CD4-positive, alpha-beta T cell treated with Interleukin-17A for 1 hour (primary cell): ENCODE measurements around the gene GP2.

Source experiments
- DNase-seq: peaks from one replicate; pipeline ENCODE4 v3.0.0-alpha.2; 2020

Gene GP2

DNA sequence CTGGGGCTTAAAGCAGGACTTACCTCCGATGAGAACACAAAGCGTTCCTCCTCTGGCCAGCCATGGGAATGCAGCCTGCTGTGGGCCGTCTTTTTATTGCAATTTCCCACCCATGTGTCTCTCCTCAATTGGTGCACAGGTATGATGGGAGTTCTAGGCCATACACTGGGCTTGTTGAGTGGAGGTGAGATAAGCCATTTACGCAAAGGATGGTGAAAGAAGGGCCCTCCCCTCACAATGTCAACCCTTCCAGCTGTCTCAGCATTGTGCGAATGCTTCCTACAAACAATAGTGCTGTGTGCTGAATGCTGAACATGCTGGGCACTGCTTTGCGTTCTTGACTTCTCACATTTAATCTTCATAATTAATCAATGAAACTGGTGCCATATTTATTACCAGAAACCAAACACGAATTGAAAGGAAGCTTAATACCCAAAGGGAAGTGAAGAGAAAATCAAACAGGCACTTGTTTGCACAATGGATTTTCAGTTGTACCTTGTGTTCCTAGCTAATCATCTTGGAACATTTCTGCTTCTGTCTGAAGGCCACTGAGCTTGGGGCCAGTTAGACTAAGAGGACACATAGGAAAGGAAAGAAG, at the start of gene GP2:
GP2 (minus strand) TSS at position 70 of the 598 bp plus-strand sequence. CDS start 1,082 bp downstream, outside the sequence.
- no peak for DNase-seq

DNA sequence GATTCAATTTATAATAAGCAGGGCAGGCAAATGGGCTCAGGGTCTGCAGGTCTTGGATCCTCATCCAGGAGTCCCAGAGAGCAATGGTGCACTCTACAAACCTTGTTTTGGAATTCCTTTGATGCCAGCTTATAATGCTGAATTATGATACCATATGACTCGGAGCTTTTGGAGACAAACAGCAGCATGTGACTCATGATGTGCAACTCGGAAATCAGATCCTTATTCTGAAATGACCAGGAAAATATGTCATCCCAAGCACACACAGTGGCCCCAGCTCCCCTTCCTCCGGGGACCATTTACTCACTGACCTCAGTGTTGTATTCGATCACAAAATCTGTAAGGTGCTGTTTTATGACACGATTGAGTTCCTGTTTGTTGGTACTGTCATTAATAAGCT, 45.4 kb upstream of the GP2 start:
- DNase-seq, result no peak

DNA sequence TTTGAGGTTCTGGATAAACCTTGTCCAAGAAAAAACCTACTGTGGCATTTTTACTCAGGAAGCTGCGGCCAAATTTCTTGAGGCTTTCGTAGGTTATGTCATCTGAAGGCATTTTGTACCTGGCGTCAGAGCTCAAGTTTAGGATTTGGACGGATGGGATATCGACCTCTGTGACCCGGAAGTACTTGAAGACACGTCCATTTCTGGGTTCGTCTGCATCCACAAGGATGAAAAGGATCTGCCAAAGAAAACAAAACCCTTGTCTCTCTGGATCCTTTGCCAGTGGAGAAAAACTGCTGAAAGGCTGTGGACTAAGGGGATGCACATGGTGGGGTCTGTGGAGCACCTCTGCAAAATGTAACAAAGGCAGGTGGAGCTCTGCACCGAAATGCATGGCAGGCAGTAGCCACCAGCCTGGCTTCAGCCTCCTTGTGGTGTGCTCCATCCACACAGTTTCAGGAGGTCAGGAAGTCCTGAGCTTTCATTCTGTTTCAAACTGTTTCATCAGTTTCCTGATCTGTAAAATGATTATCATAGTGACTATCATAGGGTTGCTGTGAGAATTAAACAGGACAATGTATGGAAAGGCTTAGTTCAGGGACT, 42.2 kb upstream of the GP2 start:
- no peak for DNase-seq

DNA sequence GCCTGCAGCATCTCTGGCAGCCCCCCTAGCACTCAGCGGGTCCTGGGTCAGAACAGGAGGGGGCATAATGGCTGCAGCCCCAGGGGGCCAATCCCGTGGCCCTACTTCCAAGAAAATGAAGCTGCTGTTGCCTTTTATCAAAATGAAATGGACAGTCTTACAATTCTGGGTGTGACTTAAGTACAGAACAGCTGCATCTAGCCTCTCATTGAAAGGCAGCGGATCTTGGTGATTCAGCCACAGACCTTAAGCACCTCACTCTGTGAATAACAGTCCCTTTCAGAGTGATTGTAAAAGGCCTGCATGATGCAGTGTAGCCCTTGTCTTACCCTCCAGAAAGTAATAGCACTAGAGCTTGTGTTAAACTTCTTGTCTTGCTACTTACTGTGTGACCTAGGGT, 36.7 kb upstream of the GP2 start:
- DNase-seq, result no peak

DNA sequence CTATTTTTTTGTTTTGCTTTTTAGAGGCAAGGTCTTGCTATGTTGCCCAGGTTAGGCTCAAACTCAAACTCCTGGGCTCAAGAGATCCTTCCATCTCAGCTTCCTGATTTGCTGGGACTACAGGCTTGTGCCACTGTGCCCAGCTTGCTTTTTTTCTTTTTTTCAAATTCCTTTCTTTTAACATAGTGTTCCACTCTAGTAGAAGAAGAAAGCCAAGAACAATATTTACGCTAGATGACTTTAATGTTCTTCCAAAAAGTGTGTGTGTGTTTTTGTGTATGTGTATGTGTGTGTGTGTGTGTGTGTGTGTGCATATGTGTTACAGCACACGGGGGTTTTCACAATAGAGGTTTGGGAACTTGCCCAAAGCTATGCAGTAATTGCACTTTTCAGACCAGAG, 35.9 kb upstream of the GP2 start:
- DNase-seq, result no peak

DNA sequence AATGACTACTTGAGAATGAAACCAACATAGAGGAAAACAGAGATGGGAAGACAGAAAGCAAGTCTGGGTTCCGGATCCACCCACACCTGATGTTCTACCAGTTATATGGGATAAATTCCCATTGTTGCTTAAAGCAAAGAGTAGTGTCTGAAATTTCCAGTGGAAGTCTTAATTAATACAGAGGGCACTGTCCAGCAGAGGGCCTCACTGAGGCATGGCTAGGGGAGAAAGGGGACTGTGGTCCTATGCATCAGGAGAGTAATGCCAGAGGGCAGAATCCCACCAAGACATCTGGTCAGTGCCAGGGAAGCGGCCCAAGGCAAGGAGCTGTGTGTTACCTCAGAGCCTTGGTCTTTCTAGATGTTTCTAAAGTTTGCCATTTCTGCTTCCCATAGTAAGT, 32.7 kb upstream of the GP2 start:
- no peak for DNase-seq

DNA sequence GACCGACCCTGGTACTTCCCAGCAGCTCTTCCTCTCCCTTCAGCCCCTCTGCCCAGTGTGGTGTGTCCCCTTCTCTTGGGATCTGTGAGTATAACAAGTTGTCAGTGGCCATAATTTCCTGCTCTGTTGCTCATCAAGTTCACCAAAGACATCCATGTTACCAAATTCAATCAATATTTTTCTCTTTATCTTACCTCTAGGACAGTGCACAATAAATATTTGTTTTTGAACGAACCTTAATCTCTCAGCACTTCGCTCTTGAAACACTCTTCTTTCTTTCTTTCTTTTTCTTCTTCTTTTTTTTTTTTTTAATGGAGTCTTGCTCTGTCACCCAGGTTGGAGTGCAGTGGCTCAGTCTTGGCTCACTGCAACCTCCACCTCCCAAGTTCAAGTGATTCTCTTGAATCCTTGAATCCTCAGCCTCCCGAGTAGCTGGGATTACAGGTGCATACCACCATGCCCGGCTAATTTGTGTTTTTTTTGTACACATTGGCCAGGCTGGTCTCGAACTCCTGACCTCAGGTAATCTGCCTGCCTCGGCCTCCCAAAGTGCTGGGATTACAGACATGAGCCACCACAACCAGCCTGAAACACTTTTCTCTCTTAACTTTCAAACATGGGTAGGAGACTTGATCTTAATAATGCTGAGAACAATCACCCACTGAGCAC, 27.9 kb upstream of the GP2 start:
- DNase-seq, result no peak

DNA sequence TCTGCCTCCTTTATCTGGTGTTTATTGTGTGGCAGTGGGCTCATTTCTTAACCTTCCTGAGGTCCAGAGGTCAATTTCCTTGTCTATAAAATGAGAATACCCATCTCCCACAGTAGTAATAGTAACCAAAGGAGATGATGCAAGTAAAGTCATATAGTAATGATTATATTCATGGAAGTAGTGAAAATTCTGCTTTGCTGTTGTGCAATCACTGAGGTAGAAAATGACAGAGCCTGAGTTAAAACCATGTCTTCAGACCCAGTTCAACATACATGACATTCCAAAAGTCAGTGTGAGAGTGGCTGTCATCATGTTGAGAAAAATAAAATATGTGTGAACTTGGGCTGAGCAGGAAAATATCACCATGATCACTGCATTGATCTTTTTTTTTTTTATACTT, 26.1 kb upstream of the GP2 start:
- DNase-seq, result no peak

DNA sequence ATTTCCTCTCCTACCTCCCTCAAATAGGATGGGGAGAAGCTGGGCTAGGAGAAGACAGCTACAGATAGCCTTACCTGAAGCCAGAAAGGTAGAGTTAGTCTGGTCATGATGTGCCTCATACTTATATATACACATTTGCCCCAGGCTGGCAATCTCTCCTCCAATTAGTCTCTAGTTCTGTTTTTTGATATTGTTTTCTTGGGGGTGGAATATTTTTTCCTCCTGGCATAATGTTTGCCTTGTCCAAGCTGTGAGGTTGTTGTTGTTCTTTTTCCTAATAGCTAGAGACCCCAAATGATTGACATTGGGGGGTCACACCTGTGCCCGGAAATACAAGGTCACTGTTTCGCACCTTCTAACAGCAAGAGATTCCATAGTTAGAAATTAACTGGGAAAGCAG, 25.3 kb upstream of the GP2 start, which contains the start of gene UMOD:
UMOD (minus strand) TSS at position 101 of the 400 bp plus-strand sequence. CDS start 1,978 bp downstream, outside the sequence.
- DNase-seq, result no peak

DNA sequence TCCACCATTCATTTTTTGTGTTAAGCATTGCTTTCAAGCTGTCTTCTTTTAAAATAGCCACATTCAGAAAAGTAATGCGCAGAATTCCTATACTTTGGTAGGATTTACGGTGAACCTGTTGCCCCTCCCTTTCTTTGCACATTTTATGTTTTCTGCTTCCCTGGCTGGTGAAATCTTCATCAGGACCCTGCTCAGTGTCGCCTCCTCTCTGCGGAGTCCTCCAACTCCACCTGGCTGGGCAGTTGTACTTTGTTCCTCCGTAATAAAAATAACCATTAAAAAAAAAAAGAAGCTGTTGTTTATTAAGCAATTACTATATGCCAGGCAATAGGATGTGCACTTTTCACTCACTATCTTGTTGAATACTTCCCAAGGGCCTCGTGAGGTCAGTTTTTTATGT, 22.3 kb upstream of the GP2 start:
- no peak for DNase-seq

DNA sequence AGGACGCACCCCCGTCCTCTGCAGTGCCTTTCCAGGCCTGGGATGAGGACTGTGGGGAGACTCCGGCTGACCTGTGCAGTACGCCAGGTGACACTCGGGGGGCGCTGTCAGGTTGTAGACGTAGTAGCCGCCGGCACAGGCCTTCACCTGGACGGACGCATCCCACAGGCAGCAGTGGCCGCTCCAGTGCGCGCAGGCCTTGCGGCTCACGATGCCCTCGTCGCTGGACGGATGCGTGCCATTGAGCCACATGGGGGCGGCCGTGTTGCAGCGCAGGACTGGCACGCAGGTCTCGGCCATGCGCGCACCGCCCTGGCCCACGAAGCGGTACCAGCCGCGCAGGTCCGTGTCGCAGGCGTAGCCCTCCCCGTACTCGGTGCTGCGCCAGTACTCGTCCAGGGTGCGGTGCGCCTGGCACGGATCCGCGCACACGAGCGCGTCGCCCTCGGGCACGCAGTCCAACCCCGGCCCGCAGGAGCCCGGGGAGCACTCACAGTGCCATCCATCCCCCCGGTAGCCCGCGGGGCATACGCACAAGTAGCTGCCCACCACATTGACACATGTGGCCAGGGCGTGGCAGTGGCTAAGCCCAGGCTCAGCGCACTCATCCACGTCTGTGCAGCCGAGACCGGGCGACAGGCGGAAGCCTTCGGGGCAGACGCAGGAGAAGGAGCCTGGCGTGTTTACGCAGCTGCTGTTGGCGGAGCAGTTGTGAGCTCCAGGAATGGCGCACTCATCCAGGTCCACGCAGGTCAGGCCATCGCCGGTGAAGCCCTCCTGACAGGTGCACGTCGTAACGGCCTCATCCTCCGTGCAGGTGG, 21.3 kb upstream of the GP2 start:
- no peak for DNase-seq

DNA sequence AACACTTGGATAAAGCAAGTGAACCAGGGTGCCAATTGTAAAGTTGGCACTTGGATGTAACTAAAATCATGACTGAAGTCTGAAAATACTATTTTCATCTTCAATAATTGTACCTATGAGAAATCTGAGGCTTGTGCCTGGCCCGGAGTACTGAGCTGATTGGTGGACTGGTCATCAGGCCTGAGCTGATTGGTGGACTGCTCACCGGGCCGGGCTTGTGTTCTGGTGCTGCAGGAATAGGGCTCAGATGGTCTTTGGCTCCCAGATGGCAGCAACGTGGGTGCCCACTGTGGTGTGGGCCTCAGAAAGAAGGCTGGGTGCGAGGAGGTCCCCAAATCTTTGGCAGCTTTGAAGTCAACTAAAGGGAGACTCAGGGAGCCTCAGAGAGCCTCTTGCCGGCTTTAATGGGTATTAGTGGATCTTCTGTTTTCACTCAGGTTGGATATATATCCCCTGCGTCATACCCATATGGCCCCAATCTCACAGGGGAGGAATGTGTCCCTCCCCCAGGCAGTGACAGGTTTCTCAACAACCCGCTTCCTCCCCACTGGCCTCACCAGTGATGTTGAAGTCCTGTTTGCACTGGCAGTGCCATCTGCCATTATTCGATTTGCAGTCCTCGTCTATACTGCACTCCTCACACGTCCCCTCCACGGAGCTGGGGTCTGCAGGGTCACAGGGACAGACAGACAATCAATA, 20.5 kb upstream of the GP2 start:
- no peak for DNase-seq

DNA sequence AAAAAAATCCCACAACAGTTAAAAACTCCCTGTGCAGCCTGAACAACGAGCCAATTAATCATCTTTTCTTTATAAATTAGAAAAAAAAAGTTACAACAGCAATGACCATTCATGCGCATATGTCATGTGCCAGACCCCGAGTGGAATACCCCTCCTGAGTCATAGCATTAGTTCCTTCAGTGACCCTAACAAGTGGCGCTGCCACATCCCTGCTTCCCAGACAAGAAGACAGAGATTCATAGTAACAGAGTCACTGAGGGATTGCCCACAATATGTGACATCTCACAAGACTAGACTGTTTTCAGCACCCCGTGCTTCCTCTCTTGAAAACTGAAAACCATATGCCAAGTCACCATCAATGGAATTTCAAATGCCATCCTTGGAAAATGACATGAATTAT, 17.3 kb upstream of the GP2 start:
- no peak for DNase-seq

DNA sequence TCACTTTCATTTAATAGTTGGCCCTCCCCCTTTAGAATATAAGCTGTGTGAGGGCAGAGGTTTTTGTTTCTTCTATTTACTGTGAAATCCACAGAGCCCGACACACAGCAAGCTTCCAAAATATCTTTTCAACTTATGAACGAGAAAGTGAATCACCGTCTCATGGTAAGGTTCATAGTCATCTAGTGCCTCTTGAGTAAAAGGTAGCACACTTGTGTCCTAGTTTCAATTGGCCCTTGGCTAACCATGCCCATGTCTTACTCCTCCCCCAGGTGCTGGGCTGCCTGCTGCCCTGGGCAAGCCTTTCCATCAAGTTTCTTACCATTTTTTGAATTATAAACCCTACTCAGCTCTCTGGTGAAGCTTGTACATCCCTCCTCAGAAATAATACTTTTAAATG, 12.4 kb upstream of the GP2 start:
- no peak for DNase-seq

DNA sequence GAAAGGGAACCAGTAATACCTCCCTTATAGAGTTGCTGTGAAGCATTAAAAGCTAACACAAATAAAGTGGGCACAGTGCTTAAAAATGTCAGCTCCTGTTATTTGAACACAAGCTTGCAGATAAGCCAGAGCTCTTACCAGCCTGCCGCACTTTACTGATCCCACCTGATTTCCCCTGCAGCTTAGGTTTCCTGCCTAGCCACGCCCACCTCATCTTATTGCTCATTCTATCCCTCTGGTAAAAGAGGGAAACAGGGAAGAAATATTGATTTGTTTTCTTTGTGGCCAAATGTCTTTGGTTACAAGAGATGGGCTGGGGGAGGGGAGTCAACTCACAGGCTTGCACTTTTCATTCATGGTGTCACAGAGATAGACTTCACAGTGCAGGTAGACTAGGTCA, 9.6 kb upstream of the GP2 start:
- no peak for DNase-seq

DNA sequence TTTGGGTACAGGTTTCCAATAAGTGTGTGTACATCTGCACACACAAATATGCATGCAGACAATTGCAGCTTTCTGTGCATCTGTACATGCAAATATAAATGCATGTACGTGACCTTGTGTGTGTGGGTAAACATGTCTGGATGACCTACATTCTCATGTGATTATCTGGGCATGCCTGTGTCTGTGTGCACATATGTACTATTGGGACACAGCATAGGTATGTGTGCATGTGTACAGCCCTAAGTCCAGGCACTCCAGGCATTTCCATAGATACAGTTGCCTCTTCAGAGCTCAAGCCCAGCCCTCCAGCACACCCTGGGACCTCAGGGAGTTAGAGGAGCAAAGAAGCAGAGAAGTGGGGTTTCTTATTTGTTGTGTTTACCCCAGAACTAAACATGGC, 7.1 kb upstream of the GP2 start:
- no peak for DNase-seq

DNA sequence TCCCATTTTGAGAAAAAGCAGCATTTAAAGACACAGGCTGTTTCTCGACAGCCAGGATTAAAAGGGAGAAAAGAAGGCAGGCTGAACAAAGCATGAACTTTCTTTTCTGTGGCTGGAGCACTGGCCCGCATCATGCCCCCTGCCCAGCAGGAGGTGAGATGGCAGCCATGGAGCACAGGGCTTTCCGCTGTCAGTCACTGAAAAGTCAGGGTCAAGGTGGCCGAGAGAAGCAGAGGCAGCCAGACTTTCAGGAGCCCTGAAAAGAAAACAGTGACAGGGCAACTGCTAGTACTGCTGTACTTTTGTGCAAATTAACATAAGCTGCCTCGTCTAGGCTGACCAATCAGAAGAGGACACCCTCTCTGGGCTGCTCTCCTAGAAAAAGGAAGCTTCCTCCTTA, 5.8 kb upstream of the GP2 start:
- no peak for DNase-seq

DNA sequence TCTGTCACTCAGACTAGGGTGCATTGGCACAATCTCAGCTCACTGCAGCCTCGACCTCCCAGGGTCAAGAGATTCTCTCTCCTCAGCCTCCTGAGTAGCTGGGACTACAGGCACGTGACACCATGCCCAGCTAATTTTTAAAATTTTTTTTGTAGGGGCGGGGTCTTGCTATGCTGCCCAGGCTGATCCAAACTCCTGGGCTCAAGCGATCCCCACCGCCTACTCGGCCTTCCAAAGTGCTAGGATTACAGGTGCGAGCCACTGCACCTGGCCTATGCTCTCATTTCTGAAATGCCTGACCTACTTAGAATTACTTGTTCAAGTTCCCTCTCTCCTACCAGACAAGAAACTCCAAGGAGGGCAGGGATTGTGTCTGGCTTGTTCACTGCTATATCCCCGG, 5.1 kb upstream of the GP2 start:
- no peak for DNase-seq

DNA sequence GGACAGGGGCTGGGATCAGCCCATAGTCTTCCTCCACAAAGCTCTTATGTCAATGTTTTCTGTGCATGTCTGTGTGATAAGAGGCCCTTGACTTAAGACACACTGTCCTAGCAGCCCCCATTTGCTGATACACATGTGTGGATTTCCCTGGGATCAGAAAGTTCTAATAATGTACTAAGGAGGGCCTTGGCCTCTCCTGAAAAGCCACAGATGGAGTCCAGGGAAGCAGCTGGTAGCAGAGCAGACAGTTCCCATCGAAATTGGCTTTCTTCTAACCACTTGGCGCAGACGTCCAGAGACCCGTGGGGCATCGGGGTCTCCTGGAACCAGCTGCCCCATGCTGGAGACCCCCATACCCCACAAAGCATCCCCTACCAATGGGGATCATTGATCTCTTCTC, 4.3 kb upstream of the GP2 start:
- DNase-seq, result no peak

DNA sequence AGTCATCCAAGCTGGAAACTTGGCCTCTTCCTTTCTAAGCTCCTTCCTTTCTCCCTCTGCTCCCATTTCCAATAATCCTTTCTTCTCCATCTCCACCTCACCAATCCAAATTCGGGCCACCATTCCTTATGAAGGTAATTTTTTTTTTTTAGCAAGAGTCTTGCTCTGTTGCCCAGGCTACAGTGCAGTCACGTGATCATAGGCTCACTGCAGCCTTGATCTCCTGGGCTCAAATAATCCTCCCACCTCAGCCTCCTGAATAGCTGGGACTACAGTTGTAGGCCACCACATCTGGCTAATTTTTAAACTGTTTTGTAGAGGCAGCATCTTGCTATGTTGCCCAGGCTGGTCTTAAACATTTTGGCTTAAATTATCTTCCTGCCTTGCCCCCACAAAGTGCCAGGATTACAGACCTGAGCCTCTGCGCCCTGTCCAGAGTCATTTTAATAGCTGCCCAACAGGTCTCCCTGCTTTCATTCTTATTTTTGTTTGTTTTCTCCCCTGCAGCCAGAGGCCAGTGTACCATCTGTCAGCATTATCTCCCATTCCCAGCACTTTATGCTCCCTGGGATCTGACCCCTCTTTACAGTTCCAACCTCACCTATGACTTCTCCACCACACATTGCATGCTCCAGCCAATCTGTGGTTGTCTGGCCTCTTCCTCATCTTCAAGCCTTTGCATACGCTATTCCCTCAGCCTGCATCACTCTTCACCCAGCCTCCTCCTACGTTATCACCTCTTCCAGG, 2.3 kb upstream of the GP2 start:
- DNase-seq, result no peak

DNA sequence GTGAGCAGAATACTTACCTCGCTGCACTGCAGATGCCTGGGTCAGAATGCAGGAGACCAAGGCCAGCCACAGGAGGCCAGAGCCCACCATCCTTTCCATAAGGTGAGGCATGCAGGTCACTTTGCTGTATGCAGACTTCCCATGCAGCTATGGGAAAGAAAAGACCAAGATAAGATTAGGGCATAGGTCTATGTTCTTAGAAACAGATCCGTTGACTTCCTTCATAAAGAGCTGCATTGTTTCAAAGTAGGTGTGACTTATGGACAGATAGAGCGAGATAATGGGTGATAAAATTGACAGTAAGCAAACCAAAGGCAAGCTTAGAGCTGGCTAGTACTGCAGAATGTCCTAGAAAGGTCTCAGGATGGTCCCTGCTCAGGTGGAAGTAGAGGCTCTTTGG, 992 bp downstream of the GP2 start:
- DNase-seq, result no peak

DNA sequence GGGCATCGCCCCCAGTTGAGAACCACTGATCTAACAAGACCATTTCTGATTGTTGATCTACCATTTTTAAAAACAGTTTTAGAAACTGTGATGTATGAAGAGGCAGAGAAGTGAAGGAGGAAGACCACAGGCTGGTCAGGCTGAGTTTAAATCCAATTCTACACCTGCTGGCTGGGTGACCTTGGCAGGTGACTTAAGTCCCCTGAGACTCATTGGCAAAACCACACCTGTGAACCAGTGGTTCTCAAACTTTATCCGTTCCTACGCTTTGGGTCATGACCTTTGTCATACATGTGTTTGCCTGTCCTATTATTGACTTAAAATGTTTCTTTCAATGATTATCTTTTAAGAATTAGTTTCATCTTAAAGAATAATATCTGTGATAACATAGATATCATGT, 2.3 kb downstream of the GP2 start:
- no peak for DNase-seq
